Stimulated activated CD4-positive, alpha-beta T cell treated with anti-CD3 and anti-CD28 coated beads, Interleukin-4, amount 100 ng/mL, for 1 hour (primary cell): ENCODE measurements around the gene LRRC3.
A peak's percentile ranks its signal among the peaks of the same experiment; 100 is the strongest.

ENCODE experiments used
- DNase-seq: peaks from one replicate; pipeline ENCODE4 v3.0.0-alpha.2; 2020

Gene LRRC3

GRCh38 chr21:44424608-44425306, 30.6 kb upstream of the LRRC3 start:
- no peak for DNase-seq

GRCh38 chr21:44425307-44425894, 29.9 kb upstream of the LRRC3 start:
- no peak for DNase-seq

- no peak for DNase-seq
Measured at GRCh38 chr21:44425895-44426662, 29.2 kb upstream of the LRRC3 start.

- no peak for DNase-seq
Measured at GRCh38 chr21:44426663-44427191, 28.6 kb upstream of the LRRC3 start.

- no peak for DNase-seq
Measured at GRCh38 chr21:44427241-44428120, 27.8 kb upstream of the LRRC3 start.

GRCh38 chr21:44428281-44428960, 26.9 kb upstream of the LRRC3 start:
- DNase-seq, result peak; percentile 16

GRCh38 chr21:44429894-44430293, 25.4 kb upstream of the LRRC3 start:
- DNase-seq, result no peak

- DNase-seq, result no peak
Measured at GRCh38 chr21:44431300-44431699, 24.0 kb upstream of the LRRC3 start.

GRCh38 chr21:44432841-44433790, 22.2 kb upstream of the LRRC3 start:
- no peak for DNase-seq

- DNase-seq, result no peak
Measured at GRCh38 chr21:44433791-44434567, 21.3 kb upstream of the LRRC3 start.

- DNase-seq, result no peak
Measured at GRCh38 chr21:44434568-44434925, 20.8 kb upstream of the LRRC3 start.

- DNase-seq, result no peak
Measured at GRCh38 chr21:44434936-44435635, 20.2 kb upstream of the LRRC3 start.

- DNase-seq, result no peak
Measured at GRCh38 chr21:44436111-44436611, 19.1 kb upstream of the LRRC3 start.

- DNase-seq, result no peak
Measured at GRCh38 chr21:44436958-44437357, 18.4 kb upstream of the LRRC3 start.

- DNase-seq, result no peak
Measured at GRCh38 chr21:44437371-44437695, 18.0 kb upstream of the LRRC3 start.

- DNase-seq, result no peak
Measured at GRCh38 chr21:44437696-44438431, 17.4 kb upstream of the LRRC3 start.

- DNase-seq, result no peak
Measured at GRCh38 chr21:44438531-44439210, 16.6 kb upstream of the LRRC3 start.

- DNase-seq, result no peak
Measured at GRCh38 chr21:44439211-44439600, 16.1 kb upstream of the LRRC3 start.
